GM19324 (cell line): Measurements from ENCODE around the gene ACP1.

Source experiments
- ATAC-seq: cut with Tn5 transposase; IDR thresholded peaks from one replicate; pipeline ENCODE4 v1.9.1; 2021; ENCODE audit warnings: mild to moderate bottlenecking, moderate library complexity; ENCODE audit not compliant: unreplicated experiment, low FRiP score

Gene ACP1

GRCh38 chr2:279956-280649 lies 15.4 kb downstream of the ACP1 start:
- no peak for ATAC-seq

GRCh38 chr2:280650-281110 lies 15.9 kb downstream of the ACP1 start:
- ATAC-seq: no peak

DNA sequence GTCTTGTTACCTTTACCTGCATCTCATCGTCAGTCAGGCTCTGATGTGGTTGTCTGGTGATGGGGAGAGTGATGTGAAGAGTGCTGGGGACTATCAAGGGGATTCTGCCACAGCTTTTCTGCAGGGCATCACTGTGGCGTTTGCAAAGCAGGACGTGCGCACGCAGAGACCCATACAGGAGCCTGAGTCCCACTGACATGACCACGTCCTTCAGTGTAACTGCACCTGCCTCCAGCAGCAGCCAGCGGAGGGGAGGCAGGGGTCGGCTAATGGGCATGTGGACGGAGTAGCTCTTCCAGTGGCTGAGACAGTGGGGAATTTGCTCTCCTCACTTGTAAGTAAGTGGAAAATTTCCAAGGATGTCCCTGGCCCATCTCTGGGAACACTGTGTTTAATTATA lies 16.6 kb downstream of the ACP1 start:
- ATAC-seq: no peak

- no peak for ATAC-seq
Measured at GRCh38 chr2:282371-283263, 17.9 kb downstream of the ACP1 start.

GRCh38 chr2:283996-284794 lies 19.4 kb downstream of the ACP1 start:
- ATAC-seq: no peak

DNA sequence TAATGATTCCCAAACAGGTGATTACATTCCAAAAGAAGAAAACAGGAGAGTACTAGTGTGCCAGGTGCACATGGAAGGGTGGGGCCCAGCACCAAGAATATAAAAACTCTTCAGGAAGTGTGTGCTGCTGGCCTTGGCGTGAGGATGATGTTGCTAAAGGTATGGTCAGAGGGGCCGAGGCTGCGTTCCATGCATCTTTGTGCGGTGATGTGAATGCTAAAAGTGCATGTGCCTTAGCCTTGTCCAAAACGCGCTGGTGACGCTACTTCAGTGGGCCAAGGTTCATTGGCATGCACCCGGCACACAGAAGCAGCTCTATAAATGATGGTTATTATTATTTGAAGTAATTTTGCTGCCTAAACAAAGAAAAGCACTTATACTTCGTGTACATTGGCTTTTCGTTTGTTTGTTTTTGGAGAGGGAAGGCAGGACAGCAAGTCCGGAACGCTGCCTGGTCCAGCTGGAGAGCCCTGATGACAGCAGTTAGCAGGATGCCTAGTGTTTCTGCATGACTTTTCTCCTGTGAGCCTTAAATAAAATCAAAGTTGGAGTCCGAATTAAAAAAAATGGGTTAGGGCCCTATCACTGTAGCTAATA lies 20.2 kb downstream of the ACP1 start:
- ATAC-seq: no peak

DNA sequence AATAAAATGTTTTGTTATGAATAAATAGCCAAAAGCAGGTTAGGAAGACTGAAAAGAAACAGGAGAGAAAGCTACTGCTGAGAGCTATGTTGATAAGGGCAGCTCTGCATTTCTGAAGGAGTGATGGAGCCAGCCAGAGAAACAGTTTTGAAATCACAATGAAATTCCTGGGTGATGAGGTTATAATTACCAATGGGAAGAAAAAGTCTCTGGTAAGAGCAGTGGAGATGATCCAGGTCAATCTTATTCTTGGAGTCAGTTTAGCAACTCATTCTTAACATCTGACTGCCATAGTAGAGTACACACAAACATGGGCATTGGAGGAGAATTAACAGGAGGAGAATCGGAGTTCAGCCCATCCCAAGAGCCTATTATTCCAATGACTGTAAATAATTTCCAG lies 20.8 kb downstream of the ACP1 start:
- ATAC-seq: no peak

- no peak for ATAC-seq
Measured at GRCh38 chr2:286035-286434, 21.3 kb downstream of the ACP1 start.

GRCh38 chr2:286774-287392 lies 22.1 kb downstream of the ACP1 start:
- no peak for ATAC-seq

GRCh38 chr2:287471-287885 lies 22.7 kb downstream of the ACP1 start:
- no peak for ATAC-seq

DNA sequence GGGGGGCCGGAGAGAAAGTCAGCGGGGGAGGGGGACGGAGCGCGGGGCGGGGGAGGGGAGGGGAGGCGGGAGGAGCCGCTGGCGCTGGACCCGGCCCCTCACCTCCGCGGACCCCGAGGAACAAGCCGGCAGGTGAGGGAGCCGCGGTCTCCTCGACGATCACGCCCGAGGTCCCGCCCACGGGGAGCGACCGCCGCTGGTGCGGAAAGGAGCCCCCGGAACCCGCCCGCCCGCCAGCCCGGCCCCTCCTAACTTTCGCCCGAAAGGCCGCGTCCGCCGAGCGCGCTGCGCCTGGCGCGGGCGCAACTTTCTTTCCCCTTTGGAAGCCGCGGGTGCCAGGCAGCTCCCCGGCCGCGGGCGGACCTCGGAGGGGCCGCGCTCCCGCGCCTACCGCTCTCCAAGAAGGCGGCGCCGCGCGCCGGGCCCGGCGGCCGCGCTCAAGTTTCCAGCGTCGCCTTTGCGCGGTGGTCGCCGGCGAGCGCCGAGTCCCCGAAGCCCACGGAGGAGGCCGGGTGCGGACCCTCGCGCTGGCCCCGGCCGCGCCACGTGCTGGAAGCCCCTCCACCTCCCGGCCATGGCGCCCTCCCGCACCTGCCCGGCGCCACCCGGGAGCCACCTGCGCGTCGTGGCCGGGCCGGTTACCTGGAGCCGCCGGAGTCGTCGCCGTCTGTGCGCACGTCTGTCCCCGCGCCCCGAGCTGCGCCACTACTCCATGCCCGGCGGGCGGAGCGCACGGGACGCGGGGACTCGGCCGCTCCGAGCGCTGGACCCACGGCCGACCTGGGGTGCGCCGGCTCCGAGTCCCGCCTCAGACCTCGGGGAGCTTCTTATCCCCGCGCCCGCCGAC lies 23.4 kb downstream of the ACP1 start, which contains the start of gene ALKAL2:
TSS of gene ALKAL2 (minus strand) at position 181 of the 847 bp plus-strand sequence. CDS start 256 bp downstream, outside the sequence.
- no peak for ATAC-seq

DNA sequence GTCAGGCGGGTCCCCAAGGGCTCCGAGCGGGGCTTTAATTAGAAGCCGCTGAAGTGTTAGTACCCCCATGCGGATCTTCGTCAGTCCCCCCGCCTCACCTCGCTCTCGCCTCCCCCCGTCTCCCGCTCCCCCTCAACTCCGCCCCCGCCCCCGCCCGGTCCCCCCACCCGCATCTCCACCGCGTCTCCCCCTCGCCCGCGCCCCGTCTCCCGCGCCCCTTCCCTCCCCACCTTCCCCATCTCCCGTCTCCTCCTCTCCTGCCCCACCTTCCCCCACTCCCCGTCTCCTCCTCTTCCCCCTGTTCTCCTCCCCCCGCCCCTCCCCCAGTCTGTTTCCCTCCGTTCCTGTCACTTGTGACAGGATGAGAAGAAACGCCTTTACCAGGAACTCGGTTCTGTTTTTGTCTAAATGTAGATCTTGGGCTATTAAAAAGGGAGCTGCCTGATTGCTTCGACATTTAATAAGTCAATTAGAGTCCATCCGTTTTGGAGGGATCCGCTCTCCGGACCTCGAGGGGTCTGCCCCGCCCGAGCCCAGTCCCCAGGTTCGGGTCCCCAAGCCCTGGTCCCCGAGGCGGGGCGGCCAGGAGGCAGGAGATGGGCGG lies 24.1 kb downstream of the ACP1 start:
- no peak for ATAC-seq

DNA sequence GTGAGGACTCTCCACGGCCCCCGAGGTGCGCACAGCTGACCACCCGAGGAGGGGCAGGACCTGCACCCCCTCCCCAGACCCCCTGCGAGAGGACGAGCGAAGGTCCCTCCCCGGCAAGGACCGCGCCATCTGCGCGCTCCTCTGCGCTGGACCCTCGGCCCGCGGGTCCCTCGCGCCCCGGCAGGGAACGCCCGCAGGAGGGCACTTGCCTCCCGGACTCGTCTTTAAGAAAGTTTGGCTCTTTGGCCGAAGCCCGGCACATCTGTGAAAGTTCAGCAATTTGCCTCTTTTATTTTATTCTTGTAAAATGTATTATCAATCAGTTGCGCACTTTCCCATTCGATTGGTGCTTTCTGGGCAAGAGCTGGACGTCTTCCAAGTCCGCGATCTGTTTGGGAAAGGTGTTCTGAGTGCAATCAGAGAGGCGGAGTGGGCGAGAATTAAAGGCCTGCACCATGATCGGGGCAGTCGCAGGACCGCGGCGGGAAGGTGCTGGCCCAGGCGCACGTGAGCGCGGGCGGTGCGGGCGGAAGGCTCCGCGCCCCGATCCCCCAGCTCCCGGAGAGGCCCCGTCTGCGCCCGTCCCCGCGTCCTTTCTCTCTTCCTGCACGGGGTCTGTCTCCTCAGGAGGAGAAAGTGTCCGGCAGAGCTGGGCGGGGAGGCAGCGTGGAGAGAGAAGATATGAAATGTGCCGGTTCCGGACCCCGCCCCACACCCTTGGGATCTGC lies 24.8 kb downstream of the ACP1 start:
- no peak for ATAC-seq

GRCh38 chr2:290090-290722 lies 25.5 kb downstream of the ACP1 start:
- no peak for ATAC-seq

GRCh38 chr2:295090-295489 lies 30.3 kb downstream of the ACP1 start:
- no peak for ATAC-seq

- no peak for ATAC-seq
Measured at GRCh38 chr2:296354-296753, 31.6 kb downstream of the ACP1 start.

DNA sequence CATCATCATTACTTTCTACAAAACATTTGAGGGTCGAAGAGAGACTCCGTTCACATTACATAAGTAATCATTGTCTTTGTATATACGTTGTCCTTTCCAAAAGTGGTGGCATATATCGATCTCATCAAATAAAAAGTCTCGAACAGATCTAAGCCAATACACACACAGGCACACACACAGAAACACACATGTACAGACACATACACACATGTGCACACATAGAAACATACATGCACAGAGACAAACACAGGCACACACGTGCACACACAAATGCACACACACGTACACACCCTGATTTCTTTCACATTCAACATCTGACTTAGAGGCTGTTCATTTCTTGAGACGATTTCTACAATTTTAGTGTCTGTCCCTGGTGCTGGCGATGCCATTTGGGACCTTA lies 40.6 kb downstream of the ACP1 start:
- no peak for ATAC-seq
